HG02763 (cell line): ENCODE measurements around the gene SVBP.
A peak's percentile ranks its signal among the peaks of the same experiment; 100 is the strongest.

Source experiments
- ATAC-seq: cut with Tn5 transposase; IDR thresholded peaks from one replicate; pipeline ENCODE4 v1.9.1; 2021; ENCODE audit warnings: mild to moderate bottlenecking, moderate library complexity; ENCODE audit not compliant: unreplicated experiment

SVBP gene

DNA sequence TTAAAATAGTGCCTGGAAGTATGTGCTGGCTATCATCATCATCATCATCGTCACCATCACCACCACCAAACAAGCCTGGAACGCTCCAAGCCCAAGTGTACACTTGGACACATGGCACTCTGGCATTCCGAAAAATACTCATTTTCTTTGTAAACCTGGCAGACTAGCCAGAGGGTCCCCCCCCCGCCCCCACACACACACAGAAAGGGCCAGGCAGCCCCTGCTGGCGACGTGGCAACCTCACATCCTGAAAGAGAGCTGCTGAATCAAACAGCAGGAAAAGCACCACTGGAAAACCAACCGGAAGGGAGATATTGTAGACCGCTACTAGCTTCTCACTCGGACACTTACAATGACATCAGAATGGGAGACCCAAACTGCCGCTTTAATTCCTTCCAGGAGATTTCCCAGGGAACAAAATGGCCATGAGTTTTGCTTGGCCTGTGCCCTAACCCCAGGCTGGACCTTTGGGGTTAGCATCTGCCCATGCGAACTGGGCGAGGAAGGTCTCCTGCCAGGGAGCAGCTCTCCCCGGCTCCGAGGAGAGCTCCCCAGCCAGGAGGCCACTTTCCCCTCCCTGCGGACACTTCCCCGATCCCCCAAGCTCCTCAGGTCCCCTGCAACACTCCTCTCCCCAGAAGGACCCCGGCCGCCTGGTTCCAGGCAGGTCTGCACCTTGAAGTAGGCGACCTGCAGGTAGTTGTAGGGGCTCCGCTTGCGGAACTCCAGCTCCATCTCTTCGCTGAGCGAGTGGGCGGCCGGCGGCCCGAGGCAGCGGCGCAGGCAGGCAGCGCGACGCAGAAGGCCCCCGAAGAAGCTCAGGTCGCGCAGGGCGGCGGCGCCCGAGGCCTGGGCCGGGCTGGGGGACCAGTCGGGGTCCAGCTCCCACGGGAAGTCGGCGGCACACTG, 51.1 kb downstream of the SVBP start:
- ATAC-seq, result peak; percentile 19

GRCh38 chr1:42765269-42765668, 51.9 kb downstream of the SVBP start:
- no peak for ATAC-seq

GRCh38 chr1:42762269-42762668, 54.9 kb downstream of the SVBP start:
- ATAC-seq, result no peak

- no peak for ATAC-seq
These were observed 55.6 kb downstream of the SVBP start for GRCh38 chr1:42761567-42761966.

DNA sequence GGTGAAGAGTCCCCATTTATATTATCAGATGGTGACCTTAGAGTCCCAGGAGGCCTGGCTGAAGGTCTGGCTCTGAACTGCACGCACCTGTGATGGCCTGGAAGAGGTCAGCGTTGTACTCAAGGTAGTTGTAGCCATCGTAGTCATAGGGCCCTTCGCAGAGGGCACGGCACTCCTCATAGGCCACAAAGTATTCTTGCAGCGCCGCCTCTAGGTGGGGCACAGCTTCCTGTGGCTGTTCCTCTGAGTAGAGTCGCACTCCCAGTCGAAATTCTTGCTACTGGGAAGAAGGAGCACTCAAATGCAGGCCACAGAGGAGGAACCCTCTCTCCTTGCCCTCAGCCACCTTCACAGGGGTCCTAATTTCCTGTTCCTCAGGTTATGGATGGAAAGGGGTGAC, 58.1 kb downstream of the SVBP start:
- no peak for ATAC-seq

DNA sequence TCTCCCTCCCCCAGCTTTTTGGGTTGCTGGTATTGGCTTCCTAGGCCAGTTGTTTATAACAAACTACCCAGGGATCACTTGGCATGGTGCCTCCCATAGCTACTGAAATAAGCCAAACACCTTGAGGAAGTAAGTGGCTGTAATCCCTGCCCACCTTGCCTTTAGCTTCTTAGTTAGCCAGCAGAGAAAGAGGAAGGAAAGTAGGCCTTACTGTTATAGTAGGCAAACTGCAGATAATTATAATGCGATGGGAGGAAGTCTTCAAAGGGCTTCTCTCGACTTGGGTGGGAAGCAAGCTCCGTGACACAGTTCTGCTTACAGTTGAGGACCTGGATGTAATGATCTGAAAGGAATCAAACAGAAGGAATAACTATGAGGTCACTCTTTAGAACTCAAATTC, 58.6 kb downstream of the SVBP start:
- ATAC-seq, result no peak

DNA sequence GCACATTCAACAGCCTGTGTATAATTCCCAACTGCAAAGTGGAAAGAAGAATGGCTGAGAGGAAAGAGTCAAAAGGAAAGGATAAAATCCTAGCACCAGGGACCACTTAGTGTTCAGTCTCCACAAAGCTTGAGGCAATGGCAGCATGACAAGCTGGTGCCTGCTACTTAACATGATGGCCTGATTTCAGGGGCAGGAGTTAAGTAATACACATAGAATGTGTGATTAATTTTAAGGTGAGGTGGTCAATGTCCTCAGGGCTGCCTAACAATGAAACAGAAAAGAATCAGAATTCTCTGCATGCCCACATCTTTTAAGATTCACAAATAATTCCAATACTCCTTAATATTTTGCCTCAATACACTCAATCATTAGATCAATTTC, 59.3 kb downstream of the SVBP start:
- ATAC-seq, result no peak
